Omental fat pad (tissue), 4 donors: ENCODE results near the gene PDE8B. TPM values are rescaled to one million over a fixed set of nuclear protein-coding genes. Genes with fewer than 3 reads are reported as not detected.

Source experiments
- ATAC-seq: fragments of 150-250 bp; one replicate; pipeline ENCODE4 v1.9.1; 2016; ENCODE audit warnings: mild to moderate bottlenecking, moderate library complexity; ENCODE audit not compliant: low FRiP score
- DNase-seq: peaks from one replicate; pipeline ENCODE4 v3.0.0-alpha.2; 2019; ENCODE audit warnings: low spot score
- CTCF ChIP-seq, 3 donors: fragments of 450-650 bp; IDR thresholded peaks; one replicate each; pipeline ENCODE4 v1.5.1; 2016 to 2017; ENCODE audit warnings: antibody characterized with exemption in 3 of 3, mild to moderate bottlenecking in 3 of 3, moderate library complexity in 2 of 3
- total RNA-seq, 4 donors: library from RNA; depleted of rRNA; stranded (reverse); fragments of >200 nt; gene quantifications; one replicate each; pipeline ENCODE4 v1.1.0, GENCODE V29; 2016

PDE8B gene
- total RNA-seq, 4 donors from 2014 or later: 20.5 to 53.1 (median 36.9) TPM

GRCh38 chr5:77366717-77367500 lies 156.4 kb downstream of the PDE8B start:
- ATAC-seq (no peak), DNase-seq (no peak)
- no peak for TF ChIP-seq CTCF (IDR thresholded peaks at IDR 0.05)

- no peak for TF ChIP-seq CTCF (IDR thresholded peaks at IDR 0.05)
- no peak for DNase-seq
- ATAC-seq: no peak
Measured at GRCh38 chr5:77367741-77368140, 157.3 kb downstream of the PDE8B start.

- ATAC-seq: no peak
- no peak for DNase-seq
- TF ChIP-seq CTCF (IDR thresholded peaks at IDR 0.05): no peak
Measured at GRCh38 chr5:77368367-77368766, 157.9 kb downstream of the PDE8B start.

GRCh38 chr5:77369566-77369965 lies 159.1 kb downstream of the PDE8B start:
- TF ChIP-seq CTCF (IDR thresholded peaks at IDR 0.05): no peak
- no peak for ATAC-seq
- DNase-seq: no peak

- TF ChIP-seq CTCF (IDR thresholded peaks at IDR 0.05): no peak
- ATAC-seq (no peak), DNase-seq (no peak)
Measured at GRCh38 chr5:77374686-77375085, 164.2 kb downstream of the PDE8B start.

GRCh38 chr5:77376609-77377300 lies 166.3 kb downstream of the PDE8B start:
- no peak for ATAC-seq
- no peak for DNase-seq
- no peak for TF ChIP-seq CTCF (IDR thresholded peaks at IDR 0.05)
